Fibroblast of lung (primary cell): ENCODE measurements around the gene PDIA5. TPM values are rescaled to one million over a fixed set of nuclear protein-coding genes. Genes with fewer than 3 reads are reported as not detected.

Experiments
- DNase-seq, 2 donors: peaks; one replicate each; pipeline versions ENCODE4 v3.0.0 to v3.0.0-alpha.2; 2010; ENCODE audit warnings: low read depth in 2 of 2
- H2AFZ ChIP-seq: 2 replicates; pipeline ENCODE4 v1.5.1; 2012; ENCODE audit warnings: low read length, control low read depth, inconsistent platforms
- H3K27ac ChIP-seq: 2 replicates; pipeline ENCODE4 v1.5.1; 2011; ENCODE audit warnings: low read length, control low read depth; ENCODE audit not compliant: insufficient read depth
- H3K27me3 ChIP-seq: 2 replicates; pipeline ENCODE4 v1.5.1; 2011; ENCODE audit warnings: mild to moderate bottlenecking, low read length; ENCODE audit not compliant: control insufficient read depth, insufficient read depth
- H3K36me3 ChIP-seq: 2 replicates; pipeline ENCODE4 v1.5.1; 2011; ENCODE audit warnings: low read length; ENCODE audit not compliant: control insufficient read depth, insufficient read depth
- H3K4me1 ChIP-seq: 2 replicates; pipeline ENCODE4 v1.5.1; 2011; ENCODE audit warnings: low read length; ENCODE audit not compliant: control insufficient read depth, insufficient read depth; ENCODE audit errors: extremely low read depth
- H3K4me2 ChIP-seq: 2 replicates; pipeline ENCODE4 v1.5.1; 2011; ENCODE audit warnings: low read length, control low read depth; ENCODE audit not compliant: insufficient read depth; ENCODE audit errors: extremely low read depth
- H3K4me3 ChIP-seq, 4 experiments: fragments of 200-600 bp in 1 of 4; sonication (generic) in 1 of 4; replicated peaks in 1 of 4; 2 replicates each; pipeline ENCODE4 v1.5.1; 2011 to 2016; ENCODE audit warnings: low read length in 4 of 4, low read depth in 3 of 4, mild to moderate bottlenecking in 3 of 4, control low read depth in 2 of 4, inconsistent platforms in 1 of 4, mixed read lengths in 1 of 4; ENCODE audit not compliant: insufficient read depth in 1 of 4; ENCODE audit errors: control extremely low read depth in 1 of 4
- H3K79me2 ChIP-seq: 2 replicates; pipeline ENCODE4 v1.5.1; 2012; ENCODE audit warnings: mild to moderate bottlenecking, low read length, inconsistent platforms; ENCODE audit not compliant: control insufficient read depth, insufficient read depth
- H3K9ac ChIP-seq: 2 replicates; pipeline ENCODE4 v1.5.1; 2011; ENCODE audit warnings: mild to moderate bottlenecking, low read length, control low read depth; ENCODE audit not compliant: insufficient read depth
- H3K9me3 ChIP-seq: 2 replicates; pipeline ENCODE4 v1.5.1; 2012; ENCODE audit warnings: low read depth, low read length; ENCODE audit not compliant: control insufficient read depth, insufficient read depth
- H4K20me1 ChIP-seq: 2 replicates; pipeline ENCODE4 v1.5.1; 2011; ENCODE audit warnings: low read length; ENCODE audit not compliant: control insufficient read depth, insufficient read depth; ENCODE audit errors: extremely low read depth
- EZH2 ChIP-seq: IDR thresholded peaks from 2 replicates; pipeline ENCODE4 v1.5.1; 2012; ENCODE audit warnings: low read length, control low read depth, mild to moderate bottlenecking; ENCODE audit errors: missing control alignments
- polyA plus RNA-seq, 2 donors: library from polyadenylated mRNA; depleted of rRNA in 1 of 2; stranded (reverse) in 1 of 2; unstranded in 1 of 2; fragments of >200 nt; gene quantifications; 2 replicates each; pipeline ENCODE4 v1.2.1, GENCODE V29; 2011 to 2012; ENCODE audit warnings: missing spikeins in 1 of 2
- total RNA-seq: library from RNA; depleted of rRNA; stranded (reverse); fragments of >200 nt; gene quantifications from 2 replicates; pipeline ENCODE4 v1.2.1, GENCODE V29; 2014
- TF ChIP-seq, protein P1 (sequence below), 2 donors: IDR thresholded peaks in 1 of 2; conservative IDR thresholded peaks in 1 of 2; 1 replicate in 1 of 2; 2 replicates in 1 of 2; pipeline ENCODE4 v1.5.1; 2011 to 2012; ENCODE audit warnings: low read length in 2 of 2, control low read depth in 1 of 2, inconsistent platforms in 1 of 2, low read depth in 1 of 2, mild to moderate bottlenecking in 1 of 2

PDIA5 gene
- total and polyA plus RNA-seq, 2 donors (not counting 1 experiment from before 2014, with no cell fraction given): 27.9 to 51.4 TPM

DNA sequence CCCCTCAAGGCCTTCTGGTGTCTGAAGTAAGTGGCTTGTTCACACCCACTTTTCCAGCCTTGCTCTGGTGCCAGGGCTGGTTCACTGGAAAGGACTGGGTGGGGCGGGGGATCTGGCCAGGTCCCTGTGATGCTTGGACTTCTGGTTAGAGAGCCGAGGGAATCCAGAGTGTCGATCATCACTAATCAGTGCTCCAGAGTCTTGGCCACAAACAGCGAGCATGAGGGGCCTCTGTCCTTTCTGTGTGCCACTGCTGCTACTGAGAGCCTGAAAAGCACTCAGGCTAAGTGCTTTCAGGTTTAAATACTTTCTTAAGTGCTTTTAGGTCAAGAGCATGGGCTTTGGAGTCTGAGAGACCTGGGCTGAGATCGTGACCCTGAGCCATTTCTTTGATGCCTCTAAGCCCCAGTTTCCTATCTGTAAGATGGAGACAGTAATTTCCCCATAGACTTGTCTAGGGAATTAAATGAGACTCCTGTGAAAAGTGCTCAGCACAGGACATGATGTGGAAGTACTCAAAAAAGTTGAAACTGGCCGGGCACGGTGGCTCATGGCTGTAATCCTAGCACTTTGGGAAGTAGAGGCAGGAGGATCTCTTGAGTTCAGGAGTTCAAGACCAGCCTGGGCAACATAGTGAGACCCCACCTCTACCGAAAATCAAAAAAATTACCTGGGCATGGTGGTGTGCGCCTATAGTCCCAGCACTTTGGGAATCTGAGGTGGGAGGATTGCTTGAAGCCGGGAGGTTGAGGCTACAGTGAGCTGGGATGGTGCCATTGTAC lies 81.1 kb downstream of the PDIA5 start:
- H3K36me3 ChIP-seq: peaks cover 21% of the 10 kb centered on the region
- H3K4me2 ChIP-seq: no peak overlapping the region
- H3K9me3 ChIP-seq: no peaks in the 10 kb centered on the region
- H3K4me3 ChIP-seq: no peak overlapping the region
- no peak for DNase-seq
- H3K79me2 ChIP-seq: no peaks in the 10 kb centered on the region
- no peaks in the 10 kb centered on the region for H4K20me1 ChIP-seq
- no peaks in the 10 kb centered on the region for H3K27me3 ChIP-seq
- no peak overlapping the region for H2AFZ ChIP-seq
- TF ChIP-seq, protein P1, sequence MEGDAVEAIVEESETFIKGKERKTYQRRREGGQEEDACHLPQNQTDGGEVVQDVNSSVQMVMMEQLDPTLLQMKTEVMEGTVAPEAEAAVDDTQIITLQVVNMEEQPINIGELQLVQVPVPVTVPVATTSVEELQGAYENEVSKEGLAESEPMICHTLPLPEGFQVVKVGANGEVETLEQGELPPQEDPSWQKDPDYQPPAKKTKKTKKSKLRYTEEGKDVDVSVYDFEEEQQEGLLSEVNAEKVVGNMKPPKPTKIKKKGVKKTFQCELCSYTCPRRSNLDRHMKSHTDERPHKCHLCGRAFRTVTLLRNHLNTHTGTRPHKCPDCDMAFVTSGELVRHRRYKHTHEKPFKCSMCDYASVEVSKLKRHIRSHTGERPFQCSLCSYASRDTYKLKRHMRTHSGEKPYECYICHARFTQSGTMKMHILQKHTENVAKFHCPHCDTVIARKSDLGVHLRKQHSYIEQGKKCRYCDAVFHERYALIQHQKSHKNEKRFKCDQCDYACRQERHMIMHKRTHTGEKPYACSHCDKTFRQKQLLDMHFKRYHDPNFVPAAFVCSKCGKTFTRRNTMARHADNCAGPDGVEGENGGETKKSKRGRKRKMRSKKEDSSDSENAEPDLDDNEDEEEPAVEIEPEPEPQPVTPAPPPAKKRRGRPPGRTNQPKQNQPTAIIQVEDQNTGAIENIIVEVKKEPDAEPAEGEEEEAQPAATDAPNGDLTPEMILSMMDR (conservative IDR thresholded peaks at IDR 0.05 in 1 of 2, IDR thresholded peaks at IDR 0.05 in 1 of 2; ENCODE audit: low read depth in 1 of 2, low read length in 2 of 2): no peak
- no peak for TF ChIP-seq EZH2
- H3K4me1 ChIP-seq: no peaks in the 10 kb centered on the region
- no peak overlapping the region for H3K27ac ChIP-seq
- H3K9ac ChIP-seq: no peak overlapping the region

DNA sequence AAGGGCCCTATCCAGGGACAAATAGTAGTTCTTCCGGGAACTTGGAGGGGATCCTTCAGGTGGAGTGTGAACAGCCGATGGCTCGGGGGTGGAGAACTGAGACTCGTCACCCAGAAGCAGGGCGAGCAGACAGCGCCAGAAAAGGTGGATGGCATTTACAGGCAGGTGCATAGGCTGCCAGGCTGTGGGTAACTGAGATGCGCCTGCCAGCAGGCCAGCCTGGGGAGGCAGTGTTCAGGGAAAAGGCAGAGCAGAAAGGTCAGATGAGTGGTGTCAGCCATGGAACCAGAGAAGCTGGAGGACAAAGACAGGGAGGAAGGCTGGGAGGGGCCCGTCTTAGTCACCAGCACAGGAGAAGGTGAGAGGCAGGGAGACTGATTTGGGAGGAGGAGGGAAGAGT lies 81.9 kb downstream of the PDIA5 start:
- Histone ChIP-seq H3K27me3 (no peaks in the 10 kb centered on the region), H3K27ac (no peak overlapping the region), H3K9me3 (no peaks in the 10 kb centered on the region), H2AFZ (no peak overlapping the region), H4K20me1 (no peaks in the 10 kb centered on the region), H3K4me3 (no peak overlapping the region), H3K4me2 (no peak overlapping the region), H3K36me3 (peaks cover 21% of the 10 kb centered on the region), H3K4me1 (no peaks in the 10 kb centered on the region), H3K79me2 (no peaks in the 10 kb centered on the region), H3K9ac (no peak overlapping the region)
- no peak for DNase-seq
- no peak for TF ChIP-seq EZH2
- TF ChIP-seq, protein P1 (conservative IDR thresholded peaks at IDR 0.05 in 1 of 2, IDR thresholded peaks at IDR 0.05 in 1 of 2; ENCODE audit: low read depth in 1 of 2, low read length in 2 of 2): no peak

DNA sequence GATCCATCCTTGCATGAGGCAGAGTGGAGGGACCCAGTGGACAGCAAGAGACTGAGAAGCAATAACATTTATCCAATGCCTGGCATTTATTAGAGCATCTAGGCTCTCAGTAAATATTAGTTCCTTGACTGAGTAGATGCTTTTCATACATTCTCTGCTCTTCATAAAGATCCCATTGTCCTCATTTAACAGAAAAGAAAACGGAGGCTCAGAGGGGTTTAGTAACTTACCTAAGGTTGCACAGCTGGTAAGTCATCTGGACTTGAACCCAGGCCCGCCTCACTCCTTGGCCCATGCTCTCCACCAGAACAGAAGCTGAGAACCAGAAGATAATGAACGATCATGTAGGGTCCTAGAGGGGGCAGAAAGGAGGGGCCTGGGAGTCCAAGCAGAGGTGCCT lies 82.7 kb downstream of the PDIA5 start:
- Histone ChIP-seq H3K27me3 (no peaks in the 10 kb centered on the region), H3K4me1 (no peaks in the 10 kb centered on the region), H3K9ac (no peak overlapping the region), H4K20me1 (no peaks in the 10 kb centered on the region), H3K27ac (no peak overlapping the region), H3K79me2 (no peaks in the 10 kb centered on the region), H2AFZ (no peak overlapping the region), H3K4me2 (no peak overlapping the region), H3K9me3 (no peaks in the 10 kb centered on the region), H3K36me3 (peaks cover 24% of the 10 kb centered on the region), H3K4me3 (no peak overlapping the region)
- TF ChIP-seq, protein P1 (conservative IDR thresholded peaks at IDR 0.05 in 1 of 2, IDR thresholded peaks at IDR 0.05 in 1 of 2; ENCODE audit: low read depth in 1 of 2, low read length in 2 of 2): no peak
- no peak for TF ChIP-seq EZH2
- no peak for DNase-seq
